ENCODE data around the gene AK5.

The AK5 gene

GRCh38 chr1:77544845-77545244 is 263.0 kb downstream of the AK5 start:
- no peak overlapping the region for H3K4me2 ChIP-seq (ENCODE audit: low read depth, low read length)
- no peaks in the 10 kb centered on the region for H3K27me3 ChIP-seq (replicated peaks; ENCODE audit: insufficient read depth, low read length)
- no peak overlapping the region for H3K27ac ChIP-seq (ENCODE audit: low read length)

DNA sequence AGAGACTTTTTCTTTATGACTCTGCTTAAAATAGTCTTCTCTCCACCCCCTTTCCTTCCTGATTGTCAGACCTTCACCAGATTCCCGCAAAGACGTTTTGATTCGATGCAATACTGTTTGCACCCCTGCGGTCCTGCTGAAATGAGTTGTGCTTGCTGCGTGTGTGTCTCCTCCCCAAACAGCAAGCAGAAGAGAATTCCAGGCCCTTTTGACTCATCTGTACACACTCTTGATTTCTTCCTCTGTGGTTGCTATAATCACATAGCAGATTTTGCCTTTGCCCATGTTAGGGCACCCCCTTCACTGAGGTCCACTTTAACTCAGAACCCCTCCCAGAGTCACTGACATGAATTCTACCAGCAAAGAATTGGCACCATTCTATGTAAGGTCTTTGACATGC is 264.2 kb downstream of the AK5 start:
- TF ChIP-seq EZH2 (optimal IDR thresholded peaks at IDR 0.05; ENCODE audit: low read depth, low read length) (no peak), EZH2phosphoT487 (IDR thresholded peaks at IDR 0.05; ENCODE audit: low read length) (no peak)
- TF ChIP-seq, protein P1, sequence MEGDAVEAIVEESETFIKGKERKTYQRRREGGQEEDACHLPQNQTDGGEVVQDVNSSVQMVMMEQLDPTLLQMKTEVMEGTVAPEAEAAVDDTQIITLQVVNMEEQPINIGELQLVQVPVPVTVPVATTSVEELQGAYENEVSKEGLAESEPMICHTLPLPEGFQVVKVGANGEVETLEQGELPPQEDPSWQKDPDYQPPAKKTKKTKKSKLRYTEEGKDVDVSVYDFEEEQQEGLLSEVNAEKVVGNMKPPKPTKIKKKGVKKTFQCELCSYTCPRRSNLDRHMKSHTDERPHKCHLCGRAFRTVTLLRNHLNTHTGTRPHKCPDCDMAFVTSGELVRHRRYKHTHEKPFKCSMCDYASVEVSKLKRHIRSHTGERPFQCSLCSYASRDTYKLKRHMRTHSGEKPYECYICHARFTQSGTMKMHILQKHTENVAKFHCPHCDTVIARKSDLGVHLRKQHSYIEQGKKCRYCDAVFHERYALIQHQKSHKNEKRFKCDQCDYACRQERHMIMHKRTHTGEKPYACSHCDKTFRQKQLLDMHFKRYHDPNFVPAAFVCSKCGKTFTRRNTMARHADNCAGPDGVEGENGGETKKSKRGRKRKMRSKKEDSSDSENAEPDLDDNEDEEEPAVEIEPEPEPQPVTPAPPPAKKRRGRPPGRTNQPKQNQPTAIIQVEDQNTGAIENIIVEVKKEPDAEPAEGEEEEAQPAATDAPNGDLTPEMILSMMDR (IDR thresholded peaks at IDR 0.05; ENCODE audit: low read length), result no peak
- Histone ChIP-seq H3K79me2 (ENCODE audit: low read length) (no peaks in the 10 kb centered on the region), H3K27me3 (replicated peaks; ENCODE audit: insufficient read depth, low read length) (no peaks in the 10 kb centered on the region), H3K4me2 (ENCODE audit: low read depth, low read length) (no peak overlapping the region), H2AFZ (ENCODE audit: low read length) (no peak overlapping the region), H3K9me2 (replicated peaks; ENCODE audit: insufficient read depth, low read length) (no peaks in the 10 kb centered on the region), H3K4me3 (ENCODE audit: low read length) (no peak overlapping the region), H3F3A (ENCODE audit: insufficient read depth, low read length) (no peaks in the 10 kb centered on the region), H3K4me1 (ENCODE audit: low read length) (no peaks in the 10 kb centered on the region), H4K20me1 (ENCODE audit: insufficient read depth, low read length) (no peaks in the 10 kb centered on the region), H3K9ac (ENCODE audit: low read length) (no peak overlapping the region), H3K27ac (ENCODE audit: low read length) (no peak overlapping the region), H3K36me3 (replicated peaks; ENCODE audit: insufficient read depth, low read length) (no peaks in the 10 kb centered on the region), H3K9me3 (replicated peaks; ENCODE audit: insufficient read depth, low read length) (no peaks in the 10 kb centered on the region)
- no peak for DNase-seq

More at GRCh38 chr1:77544845-77545244, 263.0 kb downstream of the AK5 start:
- Histone ChIP-seq H2AFZ (ENCODE audit: low read length) (no peak overlapping the region), H3K4me1 (ENCODE audit: low read length) (0 out of 2 replicates have a peak, but pooled peaks cover 2% of the 10 kb centered on the region), H3K79me2 (ENCODE audit: low read length) (no peaks in the 10 kb centered on the region), H3F3A (ENCODE audit: insufficient read depth, low read length) (no peaks in the 10 kb centered on the region), H3K36me3 (replicated peaks; ENCODE audit: insufficient read depth, low read length) (no peaks in the 10 kb centered on the region), H4K20me1 (ENCODE audit: insufficient read depth, low read length) (no peaks in the 10 kb centered on the region), H3K4me3 (ENCODE audit: low read length) (no peak overlapping the region), H3K9me3 (replicated peaks; ENCODE audit: insufficient read depth, low read length) (no peaks in the 10 kb centered on the region), H3K9me2 (replicated peaks; ENCODE audit: insufficient read depth, low read length) (no peaks in the 10 kb centered on the region), H3K9ac (ENCODE audit: low read length) (no peak overlapping the region)
- TF ChIP-seq EZH2phosphoT487 (IDR thresholded peaks at IDR 0.05; ENCODE audit: low read length), result no peak
- no peak for TF ChIP-seq EZH2 (optimal IDR thresholded peaks at IDR 0.05; ENCODE audit: low read depth, low read length)
- TF ChIP-seq, protein P1 (IDR thresholded peaks at IDR 0.05; ENCODE audit: low read length), result no peak
- DNase-seq, result no peak

DNA sequence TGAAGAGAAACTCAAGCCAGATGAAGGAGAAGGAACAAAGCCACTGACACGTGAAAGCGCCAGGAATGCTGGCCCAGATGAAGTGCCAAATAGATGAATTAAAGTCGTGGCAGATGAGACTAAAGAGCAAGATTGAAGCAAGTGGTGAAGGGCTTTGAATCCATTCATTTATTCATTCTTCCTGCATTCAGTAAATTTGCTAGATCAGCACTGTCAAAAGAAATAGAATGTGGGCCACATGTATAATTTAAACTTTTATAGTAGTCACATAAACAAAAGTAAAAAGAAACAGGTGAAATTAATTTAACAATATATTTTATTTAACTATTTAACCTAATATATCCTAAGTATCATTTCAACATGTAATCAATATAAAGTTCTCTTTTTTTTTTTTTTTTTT is 265.1 kb downstream of the AK5 start:
- no peak overlapping the region for H3K9ac ChIP-seq (ENCODE audit: low read length)
- H3K4me1 ChIP-seq (ENCODE audit: low read length), result no peaks in the 10 kb centered on the region
- no peak overlapping the region for H2AFZ ChIP-seq (ENCODE audit: low read length)
- H3K27me3 ChIP-seq (replicated peaks; ENCODE audit: insufficient read depth, low read length), result no peaks in the 10 kb centered on the region
- H3F3A ChIP-seq (ENCODE audit: insufficient read depth, low read length), result no peaks in the 10 kb centered on the region
- DNase-seq, result no peak
- no peaks in the 10 kb centered on the region for H3K9me2 ChIP-seq (replicated peaks; ENCODE audit: insufficient read depth, low read length)
- TF ChIP-seq EZH2phosphoT487 (IDR thresholded peaks at IDR 0.05; ENCODE audit: low read length) (no peak), EZH2 (optimal IDR thresholded peaks at IDR 0.05; ENCODE audit: low read depth, low read length) (no peak)
- TF ChIP-seq, protein P1 (IDR thresholded peaks at IDR 0.05; ENCODE audit: low read length), result no peak
- H4K20me1 ChIP-seq (ENCODE audit: insufficient read depth, low read length), result no peaks in the 10 kb centered on the region
- no peak overlapping the region for H3K27ac ChIP-seq (ENCODE audit: low read length)
- no peaks in the 10 kb centered on the region for H3K9me3 ChIP-seq (replicated peaks; ENCODE audit: insufficient read depth, low read length)
- H3K4me3 ChIP-seq (ENCODE audit: low read length), result no peak overlapping the region
- H3K36me3 ChIP-seq (replicated peaks; ENCODE audit: insufficient read depth, low read length), result no peaks in the 10 kb centered on the region
- H3K4me2 ChIP-seq (ENCODE audit: low read depth, low read length), result no peak overlapping the region
- H3K79me2 ChIP-seq (ENCODE audit: low read length), result no peaks in the 10 kb centered on the region

Data from MM.1S (cell line).